Middle frontal gyrus (tissue), 1 donor: Measurements from ENCODE around the gene KCNJ12.
"Not testable (repeated sequence)": the region's sequence is repeated elsewhere in the genome, so short reads cannot be mapped to it uniquely, and the experiment has no call there.

Experiments
- DNase-seq: peaks from one replicate; pipeline ENCODE4 v3.0.0-alpha.2; 2015; ENCODE audit warnings: low spot score; ENCODE audit errors: extremely low spot score

The KCNJ12 gene

DNA sequence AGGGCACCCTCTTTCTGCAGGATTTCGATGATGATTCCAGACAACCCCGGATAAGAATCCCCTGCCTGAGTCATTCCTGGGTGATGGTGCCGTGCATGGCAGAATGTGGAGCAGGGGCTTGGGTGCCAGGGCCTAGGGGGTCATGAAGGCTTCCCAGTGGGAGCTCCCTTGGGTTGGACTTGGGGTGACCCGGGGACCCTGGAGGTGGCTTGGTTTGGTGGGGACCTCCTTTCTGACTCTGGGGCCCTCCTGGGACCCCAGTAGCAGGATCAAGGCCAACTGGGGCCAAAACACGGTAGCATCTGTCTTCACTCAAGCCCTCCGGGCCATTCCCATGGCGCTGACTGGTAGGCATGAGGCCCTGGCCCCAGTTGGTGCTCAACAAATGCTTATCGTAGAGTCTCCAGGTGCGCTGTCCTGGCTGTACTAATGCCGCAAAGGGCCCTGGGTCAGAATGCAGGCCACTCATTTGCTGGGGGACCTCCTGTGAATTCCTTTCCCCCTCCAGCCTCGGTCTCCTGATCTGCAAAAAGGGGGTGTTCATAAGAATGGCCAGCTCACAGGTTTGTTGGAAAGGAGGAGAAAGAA is 44.4 kb downstream of the KCNJ12 start:
- not testable (repeated sequence) for DNase-seq

DNA sequence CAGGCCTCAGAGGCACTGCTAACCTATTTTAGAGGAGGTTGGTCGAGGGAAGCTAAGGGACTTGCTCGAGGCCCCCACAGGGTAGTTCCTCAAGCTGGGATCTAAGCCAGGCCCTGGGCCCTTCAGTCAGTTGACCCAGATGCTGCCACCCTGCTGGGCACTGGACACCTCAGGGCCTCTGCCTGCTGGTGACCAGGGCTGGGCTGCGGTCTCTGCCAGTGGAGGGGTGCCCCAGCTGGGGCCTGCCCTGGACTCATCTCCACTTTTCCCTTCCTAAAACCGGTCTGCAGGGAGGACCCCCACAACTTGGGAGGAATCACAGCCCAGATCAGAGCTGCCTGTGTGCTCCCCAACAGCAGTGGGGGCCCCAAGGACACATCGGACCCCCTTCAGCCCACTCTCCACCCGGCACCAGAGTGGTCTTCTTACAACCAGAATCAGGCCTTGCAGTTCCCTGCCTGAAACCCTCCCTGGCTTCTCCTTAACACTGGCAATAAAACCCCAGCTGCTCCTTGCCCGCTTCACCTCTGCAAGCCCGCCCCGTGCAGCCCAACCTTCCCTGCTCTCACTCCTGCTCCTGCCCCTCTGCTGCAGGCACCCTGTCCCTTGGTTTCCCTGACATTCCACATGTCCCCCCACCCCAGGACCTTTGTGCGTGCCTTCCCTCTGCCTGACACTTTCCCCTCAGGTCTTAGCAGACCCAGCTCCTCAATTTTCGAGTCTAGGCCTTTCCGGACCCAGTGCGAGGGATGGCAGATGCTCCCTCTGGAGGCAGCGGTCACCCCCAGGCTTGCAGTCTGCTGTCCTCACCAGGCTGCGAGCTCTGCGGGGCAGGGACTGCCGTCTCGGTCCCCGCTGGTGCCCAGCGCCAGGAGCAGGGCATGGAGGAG is 45.5 kb downstream of the KCNJ12 start:
- not testable (repeated sequence) for DNase-seq

DNA sequence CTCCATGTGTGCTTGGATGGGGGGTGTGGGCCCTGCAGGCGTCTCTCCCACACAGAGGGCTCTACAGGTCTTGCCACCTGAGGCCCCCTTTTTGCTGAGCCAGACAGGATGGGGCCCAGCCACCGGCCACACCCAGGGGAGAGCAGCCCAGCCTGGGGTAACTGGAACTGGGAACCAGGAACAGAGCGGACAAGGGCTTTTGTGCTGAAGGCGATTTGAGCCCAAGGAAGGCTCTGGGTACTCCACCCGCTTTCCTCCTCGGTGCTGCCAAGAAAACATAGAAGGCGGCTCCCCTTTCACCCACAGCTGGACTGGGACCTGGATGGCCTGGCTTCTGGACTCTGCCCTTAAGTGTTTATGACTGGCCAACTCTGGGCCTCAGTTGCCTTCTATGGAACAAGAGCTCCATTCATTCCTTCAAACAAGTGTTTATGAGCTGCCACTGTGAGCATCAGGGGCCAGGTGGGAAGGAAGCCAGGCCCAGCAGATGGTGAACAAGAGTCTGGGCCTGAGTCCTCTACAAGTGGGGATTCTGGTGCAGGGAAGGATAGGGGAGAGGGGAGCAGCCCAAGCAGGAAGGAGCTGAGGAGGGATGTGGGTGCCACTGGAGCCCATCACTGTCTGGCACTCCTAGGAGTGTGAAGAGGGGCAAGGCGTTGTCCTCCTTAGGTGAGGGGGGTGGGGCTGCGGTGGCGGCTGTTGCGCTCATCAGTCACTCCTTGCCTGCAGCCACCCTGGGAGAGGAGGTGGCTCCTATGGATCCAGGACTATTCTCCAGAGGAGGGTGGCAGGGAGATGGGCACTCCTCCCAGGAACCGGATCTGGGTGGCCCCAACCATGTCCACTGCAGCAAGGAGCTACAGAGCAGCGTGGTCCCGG is 46.4 kb downstream of the KCNJ12 start:
- not testable (repeated sequence) for DNase-seq

DNA sequence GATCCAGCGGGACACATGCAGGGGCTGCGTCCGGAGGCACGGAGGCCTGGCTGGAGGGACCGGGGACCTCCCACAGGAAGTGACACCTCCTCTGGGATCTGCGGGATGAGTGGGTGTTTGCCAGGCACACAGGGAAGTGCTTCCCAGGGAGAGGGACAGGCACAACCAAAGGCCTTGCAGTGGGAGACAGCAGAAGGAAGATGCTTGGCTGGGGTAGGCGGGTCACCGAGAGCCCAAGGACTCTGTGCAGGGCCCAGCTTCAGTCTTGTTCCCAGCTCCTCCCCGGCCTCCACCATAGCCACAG is 47.0 kb downstream of the KCNJ12 start:
- DNase-seq: not testable (repeated sequence)

DNA sequence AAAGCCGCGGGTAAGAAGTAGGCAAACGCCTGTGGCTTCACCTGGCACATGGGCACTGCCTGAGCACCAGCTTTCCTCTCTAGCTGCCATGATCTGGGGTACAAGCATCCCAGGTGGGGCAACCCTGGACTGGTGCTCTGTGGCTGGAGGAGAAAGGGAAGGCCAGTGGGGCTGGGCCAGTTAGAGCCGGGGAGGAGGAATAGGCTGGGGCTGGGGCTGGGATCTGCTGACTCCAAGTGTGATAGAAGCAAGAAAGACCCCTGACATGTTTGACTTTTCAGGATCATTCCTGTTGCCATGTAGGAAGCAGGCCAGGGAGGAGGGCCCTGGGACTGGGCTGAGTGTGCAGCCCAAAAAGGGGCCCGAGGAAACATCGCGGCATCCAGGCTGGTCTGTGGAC is 48.5 kb downstream of the KCNJ12 start:
- DNase-seq: not testable (repeated sequence)

DNA sequence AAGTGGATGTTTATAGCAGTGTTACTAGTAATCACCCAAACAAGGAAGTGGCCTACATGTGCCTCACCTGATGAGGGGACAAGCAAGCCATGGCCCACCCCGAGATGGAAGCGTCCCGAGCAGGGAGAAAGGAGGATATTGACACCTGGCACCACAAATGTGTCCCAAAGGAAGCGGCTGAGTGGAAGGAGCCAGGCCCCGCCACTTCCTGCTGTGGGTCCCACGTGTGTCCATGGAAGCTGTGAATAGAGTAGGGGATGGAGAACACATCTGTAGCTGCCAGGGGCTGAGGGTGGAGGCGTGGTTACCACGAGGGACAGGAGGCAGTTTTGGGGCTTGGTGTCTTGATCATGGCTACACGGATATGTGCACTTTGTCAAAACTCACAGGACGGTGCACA is 49.2 kb downstream of the KCNJ12 start:
- no peak for DNase-seq

DNA sequence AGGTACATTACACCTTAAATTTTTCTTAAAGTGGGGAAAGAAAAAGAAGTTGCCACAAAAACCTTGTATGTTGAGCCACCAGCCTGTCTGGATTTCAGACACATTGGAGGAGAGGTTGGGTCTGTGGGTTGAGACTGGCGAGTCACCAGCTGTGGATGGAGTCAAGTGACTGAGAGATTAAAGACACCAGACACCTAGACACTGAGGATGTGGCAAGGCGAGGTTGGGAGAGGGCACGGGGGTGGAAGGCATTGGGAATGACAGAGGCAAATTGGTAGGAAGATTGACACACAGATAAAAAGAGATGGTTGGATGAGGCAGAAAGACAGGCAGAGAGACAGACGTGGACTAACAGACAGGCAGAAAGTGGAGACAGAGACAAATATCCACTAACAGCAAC is 49.6 kb downstream of the KCNJ12 start:
- no peak for DNase-seq

DNA sequence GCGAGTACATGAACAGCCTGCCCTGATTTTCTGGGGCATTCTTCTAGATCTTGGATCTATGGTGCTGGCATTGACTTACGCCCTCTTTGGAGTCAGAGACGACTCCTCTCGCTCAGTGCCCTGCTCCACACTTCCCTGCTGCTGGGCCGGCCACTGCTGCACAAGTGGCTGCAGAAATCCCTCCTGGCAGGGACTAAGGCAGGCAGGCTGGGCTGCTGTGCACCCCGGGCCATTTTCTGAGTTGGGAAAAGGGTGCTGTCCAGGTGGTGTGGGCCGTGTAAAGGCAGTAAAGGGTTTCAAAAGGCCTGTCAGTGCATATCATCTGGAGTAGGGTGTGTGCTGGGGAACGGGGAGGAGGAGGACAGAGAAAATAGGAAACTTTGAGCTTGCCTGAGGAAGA is 50.1 kb downstream of the KCNJ12 start:
- DNase-seq: not testable (repeated sequence)

DNA sequence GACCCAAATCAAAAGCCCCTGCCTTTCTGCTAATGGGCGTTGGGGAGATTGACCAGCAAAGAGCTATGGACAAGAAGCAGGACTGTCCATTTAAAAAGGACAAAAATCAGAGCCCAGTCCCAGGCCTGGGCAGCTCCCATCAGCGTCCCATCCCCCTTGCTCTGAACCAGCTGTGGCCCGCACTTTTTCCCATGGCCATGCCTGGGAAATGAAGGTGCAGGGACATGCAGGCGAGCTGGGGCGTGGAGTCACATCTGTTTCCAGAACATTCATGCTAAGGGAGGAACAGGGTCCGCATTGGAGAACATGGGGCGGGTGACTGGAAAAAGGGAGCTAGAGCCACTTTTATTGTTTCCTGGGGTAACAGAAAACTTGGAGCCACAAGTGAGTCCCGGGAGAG is 50.7 kb downstream of the KCNJ12 start:
- DNase-seq: not testable (repeated sequence)

DNA sequence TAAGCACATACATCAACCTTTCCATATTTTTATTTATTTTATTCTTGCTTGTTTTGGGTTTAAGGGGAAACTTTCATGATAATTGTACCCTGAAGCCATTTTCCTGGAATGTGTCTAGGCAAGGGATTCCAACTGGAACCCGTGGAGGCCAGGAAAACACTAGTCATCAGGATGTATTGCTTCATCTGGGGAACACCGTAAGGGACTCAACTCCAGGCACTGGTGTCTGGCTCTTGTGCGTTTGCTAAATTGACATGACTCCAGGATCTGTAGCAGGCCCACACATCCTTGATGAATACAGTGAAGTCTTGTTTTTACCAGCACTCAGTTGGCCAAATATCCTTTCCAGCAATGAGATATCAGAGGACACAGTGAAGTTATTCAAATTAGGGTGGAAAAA is 51.6 kb downstream of the KCNJ12 start:
- not testable (repeated sequence) for DNase-seq

DNA sequence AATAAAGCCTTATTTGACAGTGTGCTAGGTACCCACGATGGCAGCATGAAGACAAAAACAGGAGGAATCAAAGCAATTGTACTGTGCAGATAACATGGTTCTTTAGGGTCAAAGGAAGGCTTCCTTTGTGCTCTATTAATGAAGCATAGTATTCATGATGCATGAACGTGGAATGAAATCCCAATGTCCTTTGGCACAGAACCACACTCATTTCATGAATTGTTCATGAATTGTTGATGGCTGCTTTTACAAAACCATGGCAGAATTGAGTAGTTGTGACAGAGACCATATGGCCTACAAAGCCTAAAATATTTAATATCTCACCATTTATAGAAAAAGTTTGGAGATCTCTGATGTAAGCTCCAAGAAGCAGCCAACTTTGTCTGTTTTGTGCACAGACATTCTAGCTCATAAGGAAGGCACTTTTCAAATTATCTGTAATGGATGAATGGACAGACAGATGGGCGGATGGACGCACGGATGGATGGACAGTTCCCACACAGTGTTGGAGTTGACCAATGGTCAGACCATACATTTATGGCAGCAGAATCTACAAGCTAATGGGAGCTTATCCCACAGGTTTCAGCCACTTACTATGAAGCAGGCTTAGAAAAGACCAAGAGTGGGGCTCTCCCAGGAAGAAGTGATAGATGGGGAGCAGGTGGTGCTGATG is 52.7 kb downstream of the KCNJ12 start:
- not testable (repeated sequence) for DNase-seq

DNA sequence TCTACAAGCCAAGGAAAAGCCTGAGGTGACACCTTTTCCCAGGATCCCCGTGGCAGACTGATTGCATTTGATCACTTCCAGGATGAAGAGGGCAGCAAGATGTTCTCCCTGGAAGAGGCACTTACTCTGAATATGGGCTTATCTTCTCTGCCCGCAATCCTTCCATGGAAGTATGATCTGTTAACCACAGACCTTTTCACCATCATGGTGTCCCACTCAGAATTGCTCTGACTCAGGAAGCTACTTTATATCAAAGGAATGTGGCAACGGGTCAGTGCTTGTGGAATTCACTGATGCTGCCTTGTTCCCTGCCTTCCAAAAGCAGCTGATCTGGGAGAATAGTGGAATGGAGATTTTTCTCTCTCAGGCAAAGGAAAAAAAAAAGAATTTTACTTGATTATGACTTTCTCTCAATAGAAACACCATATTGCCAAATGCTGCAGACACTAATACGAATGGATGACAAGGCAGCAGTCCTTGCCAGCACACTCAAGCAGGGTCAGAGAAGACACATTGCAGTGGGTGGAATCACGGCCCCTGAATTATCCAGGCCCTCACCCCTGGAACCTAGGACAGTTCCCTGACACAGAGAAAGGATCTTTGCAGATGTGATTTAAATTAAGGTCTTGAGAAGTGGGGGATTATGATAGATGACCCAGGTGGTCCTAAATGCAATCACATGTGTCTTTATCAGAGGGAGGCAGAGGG is 53.9 kb downstream of the KCNJ12 start:
- DNase-seq: not testable (repeated sequence)

DNA sequence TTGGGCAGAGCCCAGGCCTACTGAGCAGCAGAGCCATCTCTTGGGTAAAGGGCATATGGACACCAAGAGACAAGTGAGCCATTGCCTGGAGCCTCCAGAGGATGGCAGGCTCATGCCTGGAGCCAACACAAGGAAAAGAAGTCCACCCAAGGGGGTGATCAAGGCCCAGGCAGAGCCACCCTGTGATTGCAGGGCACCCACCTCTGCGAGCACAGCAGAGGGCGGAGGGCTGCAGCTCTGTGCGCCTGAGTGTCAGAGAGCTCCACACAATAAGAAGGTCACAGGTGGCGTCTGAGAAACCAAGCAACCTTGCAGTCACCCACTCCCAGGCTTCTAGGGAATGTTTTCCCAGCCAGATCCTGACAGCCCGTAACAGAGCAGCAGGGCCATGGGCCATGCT is 57.8 kb downstream of the KCNJ12 start:
- DNase-seq: not testable (repeated sequence)

DNA sequence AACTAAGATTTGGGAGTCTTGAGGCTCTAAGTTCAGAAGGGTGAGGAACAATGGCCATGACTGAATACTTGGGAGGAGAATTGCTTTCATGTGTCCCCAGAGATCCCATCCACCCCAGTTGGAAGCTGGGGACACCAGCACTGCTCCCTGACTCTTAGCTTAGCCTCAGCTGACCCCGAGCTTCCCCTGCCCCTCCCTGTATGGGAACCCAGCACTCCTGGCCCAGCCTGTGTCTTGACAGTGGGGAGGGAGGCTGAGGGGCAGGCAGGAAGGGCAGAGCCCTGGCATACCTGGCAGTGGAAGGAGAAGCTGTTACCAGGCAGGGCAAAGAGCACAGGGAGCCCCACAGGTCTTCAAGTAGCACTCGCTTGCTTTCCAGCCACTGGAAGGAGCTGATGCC is 58.8 kb downstream of the KCNJ12 start:
- not testable (repeated sequence) for DNase-seq

DNA sequence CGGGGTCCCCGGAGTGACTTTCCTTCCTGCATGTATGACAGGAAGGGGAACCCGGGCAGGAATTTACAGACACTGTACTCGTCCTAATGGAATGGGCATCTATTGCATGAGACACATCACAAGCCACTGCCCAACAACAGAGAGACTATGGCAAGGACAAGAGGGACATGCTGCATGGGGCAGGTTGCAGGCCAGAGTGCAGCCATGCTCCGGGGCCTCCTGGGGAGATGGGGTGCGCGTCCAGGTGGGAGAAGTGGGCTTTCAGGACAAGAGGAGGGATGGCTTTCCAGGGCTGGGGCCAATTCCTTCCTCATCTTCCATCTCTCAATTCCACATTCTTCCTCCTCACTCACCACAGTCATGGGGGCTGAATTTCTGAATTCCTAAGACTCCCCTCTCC is 60.3 kb downstream of the KCNJ12 start:
- not testable (repeated sequence) for DNase-seq

DNA sequence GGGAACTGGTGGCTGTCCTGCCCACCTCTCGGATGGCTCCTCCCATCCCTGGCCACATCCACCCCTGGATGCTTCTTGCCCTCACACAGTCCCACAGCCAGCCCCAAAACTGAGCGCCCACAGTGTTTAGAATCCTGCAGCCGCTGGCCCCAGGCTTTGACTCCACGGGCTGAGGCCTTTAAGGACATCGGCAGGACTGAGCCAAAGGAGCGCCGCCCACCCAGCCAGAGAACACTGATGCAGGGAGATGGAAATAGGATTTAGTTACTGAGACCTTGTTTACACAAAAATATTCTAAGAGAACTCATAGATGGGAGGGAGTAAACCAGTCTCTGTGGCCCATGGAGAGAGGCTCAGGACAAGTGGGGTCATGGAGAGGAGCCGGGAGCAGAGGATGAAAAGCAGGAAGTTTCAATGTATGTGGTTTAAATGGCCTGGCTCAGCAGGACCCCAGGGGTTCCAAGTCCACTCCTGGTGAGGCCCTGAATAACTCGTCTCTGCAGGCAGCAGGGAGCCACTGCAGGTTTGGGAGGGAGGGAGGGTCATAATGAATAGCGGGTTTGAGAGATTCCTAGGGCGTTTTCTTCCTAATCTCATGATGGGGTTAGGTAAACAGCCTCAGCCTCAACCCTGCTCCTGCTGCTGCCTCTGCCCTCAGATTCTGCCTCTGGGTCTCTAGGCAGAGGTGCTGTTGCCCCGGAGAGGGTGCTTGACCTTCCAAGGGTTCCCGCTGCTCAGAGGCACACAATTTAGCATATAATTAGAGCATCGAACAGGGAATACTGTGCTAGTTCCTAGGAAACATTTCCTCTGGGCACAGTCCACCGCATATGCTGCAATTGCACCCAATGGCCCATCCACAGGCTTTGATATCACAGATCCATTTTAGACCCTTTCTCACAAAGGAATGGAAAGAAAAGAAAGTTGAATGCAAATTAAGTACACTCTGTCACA is 61.0 kb downstream of the KCNJ12 start:
- DNase-seq: not testable (repeated sequence)

DNA sequence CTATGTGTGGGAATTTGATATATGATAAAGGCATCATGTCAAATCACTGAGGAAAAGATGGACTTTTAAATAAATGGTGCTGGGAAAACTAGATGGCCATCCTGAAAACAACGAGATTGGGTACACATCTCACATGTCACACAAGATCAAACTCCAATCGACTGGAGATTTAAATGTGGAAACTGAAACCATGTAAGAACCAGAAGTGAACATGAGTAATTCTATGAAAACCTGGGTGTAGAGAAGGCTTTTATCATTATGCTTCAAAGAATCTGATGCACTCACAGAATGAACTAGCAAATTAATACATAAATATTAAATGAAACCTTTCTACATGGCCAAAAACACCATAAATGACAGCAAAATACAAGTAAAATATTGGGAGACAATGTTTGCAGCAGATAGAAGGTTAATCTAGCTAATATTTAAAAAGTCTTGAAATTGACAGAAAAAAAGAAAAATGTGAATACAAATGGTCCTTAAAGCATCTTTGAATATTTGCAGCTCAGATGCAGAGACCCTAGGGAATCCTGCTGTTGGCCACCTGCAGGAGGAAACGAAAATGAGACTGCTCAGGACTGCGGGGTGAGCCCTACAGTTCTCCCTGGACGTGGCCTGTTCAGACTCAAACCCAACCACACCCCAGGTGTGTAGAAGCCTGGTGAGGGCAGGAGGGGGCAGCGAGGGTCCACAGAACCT is 62.3 kb downstream of the KCNJ12 start:
- DNase-seq: not testable (repeated sequence)

DNA sequence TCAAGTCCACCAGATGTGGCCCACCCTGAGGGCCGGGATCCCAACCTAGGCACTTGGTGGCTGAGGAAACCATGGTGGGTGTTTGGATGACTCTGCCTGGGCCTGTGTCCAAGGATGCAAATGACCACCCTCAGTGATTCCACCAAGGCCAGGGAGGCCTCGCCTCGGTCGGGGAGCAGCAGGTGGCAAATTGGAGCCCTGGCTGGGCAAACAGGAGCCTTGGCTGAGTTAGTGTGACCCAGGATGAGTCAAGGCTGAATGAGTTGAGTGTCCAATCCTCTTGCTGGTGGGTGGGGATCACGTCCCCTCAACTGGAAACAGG is 62.8 kb downstream of the KCNJ12 start:
- not testable (repeated sequence) for DNase-seq

DNA sequence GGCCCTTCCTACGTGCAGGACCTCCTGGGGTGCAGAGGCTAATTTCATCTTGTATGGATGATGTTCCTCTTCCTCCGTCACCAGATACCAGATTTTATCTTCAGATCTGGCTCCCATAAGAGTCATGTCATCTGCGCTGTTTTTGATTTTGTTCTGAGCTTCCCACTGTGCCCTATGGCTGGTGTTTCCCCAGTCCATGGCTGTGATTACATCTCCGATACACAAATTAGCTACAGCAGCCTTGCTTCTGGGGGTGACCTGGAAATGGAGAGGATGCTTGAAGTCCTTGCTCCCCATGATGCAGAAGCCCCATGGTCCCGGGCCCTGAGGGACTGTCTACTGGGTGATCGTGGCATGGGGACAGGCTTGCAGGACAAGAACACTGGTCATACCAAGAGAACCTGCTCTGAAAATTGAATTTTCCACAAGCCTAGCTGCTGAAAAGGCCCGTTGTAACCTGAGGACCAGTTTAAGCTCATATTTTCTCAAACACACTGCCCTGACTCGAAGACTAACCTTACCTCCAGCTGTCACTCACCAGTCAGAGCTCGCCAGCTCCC is 69.0 kb downstream of the KCNJ12 start:
- DNase-seq: no peak
